HEK293T (cell line): ENCODE data around the gene TEAD1.

Source experiments
- CTCF ChIA-PET: fragments of 350-600 bp; formaldehyde crosslinking; extraction: SDS; loops from one replicate; lab custom pipeline; 2021; ENCODE audit warnings: antibody characterized with exemption, inconsistent platforms; lab: Yijun Ruan, JAX
- POLR2A ChIA-PET: fragments of 350-600 bp; formaldehyde crosslinking; extraction: SDS; loops from one replicate; lab custom pipeline; 2020; ENCODE audit warnings: antibody characterized with exemption, inconsistent platforms; lab: Yijun Ruan, JAX
- DNase-seq: peaks from one replicate; pipeline ENCODE4 v3.0.0; 2012; ENCODE audit warnings: mixed read lengths; ENCODE audit errors: extremely low spot score
- ARNT ChIP-seq: fragments of 450-650 bp; IDR thresholded peaks from 2 replicates; pipeline ENCODE4 v1.6.1; 2017; ENCODE audit warnings: mild to moderate bottlenecking
- BHLHE40 ChIP-seq: fragments of 450-650 bp; IDR thresholded peaks from 2 replicates; pipeline ENCODE4 v1.6.1; 2016; ENCODE audit warnings: mild to moderate bottlenecking, moderate library complexity, borderline replicate concordance
- CTBP1 ChIP-seq: fragments of 450-650 bp; IDR thresholded peaks from 2 replicates; pipeline ENCODE4 v1.6.1; 2016; ENCODE audit warnings: borderline replicate concordance
- ELF4 ChIP-seq: fragments of 450-650 bp; IDR thresholded peaks from 2 replicates; pipeline ENCODE4 v1.6.1; 2017; ENCODE audit warnings: antibody characterized with exemption
- FOXA1 ChIP-seq: fragments of 450-650 bp; IDR thresholded peaks from 2 replicates; pipeline ENCODE4 v1.6.1; 2016; ENCODE audit warnings: mild to moderate bottlenecking
- FOXK2 ChIP-seq: fragments of 450-650 bp; IDR thresholded peaks from 2 replicates; pipeline ENCODE4 v1.6.1; 2016; ENCODE audit warnings: mild to moderate bottlenecking
- FOXM1 ChIP-seq: fragments of 450-650 bp; IDR thresholded peaks from 2 replicates; pipeline ENCODE4 v1.6.1; 2017; ENCODE audit warnings: mild to moderate bottlenecking, borderline replicate concordance
- HDGF ChIP-seq: fragments of 450-650 bp; IDR thresholded peaks from 2 replicates; pipeline ENCODE4 v1.6.1; 2017; ENCODE audit warnings: antibody characterized with exemption, borderline replicate concordance
- L3MBTL2 ChIP-seq: fragments of 450-650 bp; conservative IDR thresholded peaks from 2 replicates; pipeline ENCODE4 v1.6.1; 2016; ENCODE audit warnings: mild to moderate bottlenecking
- LEF1 ChIP-seq: fragments of 450-650 bp; IDR thresholded peaks from 2 replicates; pipeline ENCODE4 v1.6.1; 2017; ENCODE audit warnings: mild to moderate bottlenecking, borderline replicate concordance
- NFRKB ChIP-seq: fragments of 450-650 bp; IDR thresholded peaks from 2 replicates; pipeline ENCODE4 v1.6.1; 2016; ENCODE audit warnings: mild to moderate bottlenecking, moderate library complexity
- SP1 ChIP-seq: fragments of 450-650 bp; IDR thresholded peaks from 2 replicates; pipeline ENCODE4 v1.6.1; 2017
- SUZ12 ChIP-seq: fragments of 450-650 bp; IDR thresholded peaks from 2 replicates; pipeline ENCODE4 v1.6.1; 2016; ENCODE audit warnings: mild to moderate bottlenecking
- TARDBP ChIP-seq: fragments of 450-650 bp; IDR thresholded peaks from 2 replicates; pipeline ENCODE4 v1.6.1; 2016
- ZNF384 ChIP-seq: fragments of 450-650 bp; IDR thresholded peaks from 2 replicates; pipeline ENCODE4 v1.6.1; 2016
- TF ChIP-seq, protein P1 (sequence below): fragments of 450-650 bp; IDR thresholded peaks from 2 replicates; pipeline ENCODE4 v1.6.1; 2016

TEAD1 gene

DNA sequence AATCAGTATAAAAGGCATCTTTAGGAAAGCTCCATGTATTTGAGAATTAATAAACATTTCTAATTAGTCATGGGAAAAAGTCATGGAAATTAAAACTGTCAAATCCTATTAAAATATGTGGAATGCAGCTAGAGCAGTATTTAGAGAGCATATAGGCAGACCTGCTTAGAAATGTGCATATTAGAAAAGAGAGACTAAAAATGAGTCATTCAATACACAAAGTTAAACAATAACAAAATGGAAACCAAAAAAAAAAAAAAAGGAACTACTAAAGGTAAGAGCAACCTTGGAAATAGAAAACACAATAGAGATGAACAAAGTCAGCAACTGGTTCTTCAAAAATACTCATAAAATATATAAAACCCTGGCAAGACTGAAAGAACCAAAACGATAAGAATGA is 275.2 kb downstream of the TEAD1 start:
- ChIA-PET CTCF (interaction anchor here (1.0 kb wide), 1 partner anchor 14 kb away, joined by 5 read pairs; no protein-coding TSS in a partner anchor), POLR2A (no interaction called here)
- TF ChIP-seq SP1 = no peak
- no peak for TF ChIP-seq FOXK2
- TF ChIP-seq HDGF = no peak
- TF ChIP-seq L3MBTL2 = no peak
- no peak for TF ChIP-seq FOXA1
- TF ChIP-seq ELF4 = no peak
- no peak for TF ChIP-seq SUZ12
- no peak for TF ChIP-seq NFRKB
- TF ChIP-seq TARDBP = no peak
- TF ChIP-seq, protein P1, sequence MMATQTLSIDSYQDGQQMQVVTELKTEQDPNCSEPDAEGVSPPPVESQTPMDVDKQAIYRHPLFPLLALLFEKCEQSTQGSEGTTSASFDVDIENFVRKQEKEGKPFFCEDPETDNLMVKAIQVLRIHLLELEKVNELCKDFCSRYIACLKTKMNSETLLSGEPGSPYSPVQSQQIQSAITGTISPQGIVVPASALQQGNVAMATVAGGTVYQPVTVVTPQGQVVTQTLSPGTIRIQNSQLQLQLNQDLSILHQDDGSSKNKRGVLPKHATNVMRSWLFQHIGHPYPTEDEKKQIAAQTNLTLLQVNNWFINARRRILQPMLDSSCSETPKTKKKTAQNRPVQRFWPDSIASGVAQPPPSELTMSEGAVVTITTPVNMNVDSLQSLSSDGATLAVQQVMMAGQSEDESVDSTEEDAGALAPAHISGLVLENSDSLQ = no peak
- no peak for TF ChIP-seq ARNT
- TF ChIP-seq LEF1 = no peak
- no peak for TF ChIP-seq ZNF384
- TF ChIP-seq CTBP1 = no peak
- TF ChIP-seq FOXM1 = no peak
- no peak for TF ChIP-seq BHLHE40
- DNase-seq = no peak

DNA sequence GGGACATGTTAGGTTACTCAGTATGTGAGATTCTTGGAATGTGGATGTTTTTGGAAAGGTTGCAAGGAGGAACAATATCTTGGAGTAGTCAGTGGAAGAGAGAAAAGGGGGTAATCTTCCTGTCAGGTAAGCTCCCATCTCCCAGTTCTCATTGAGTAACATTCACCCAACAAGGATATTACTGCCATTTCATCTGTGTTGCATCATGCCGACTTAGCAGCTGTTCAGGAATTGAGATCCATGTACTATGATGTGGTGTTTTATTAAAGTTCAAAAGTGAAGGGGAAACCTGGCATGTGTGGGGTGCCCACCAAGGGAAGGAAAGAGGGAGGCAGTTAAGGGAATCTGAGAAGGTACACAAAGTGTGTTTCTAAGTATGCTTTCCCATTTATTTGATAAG is 276.4 kb downstream of the TEAD1 start:
- CTCF ChIA-PET = no interaction called here
- no peak for DNase-seq
- POLR2A ChIA-PET = no interaction called here
- no peak for TF ChIP-seq NFRKB
- no peak for TF ChIP-seq CTBP1
- no peak for TF ChIP-seq L3MBTL2
- TF ChIP-seq ZNF384 = no peak
- TF ChIP-seq ARNT = no peak
- no peak for TF ChIP-seq SUZ12
- no peak for TF ChIP-seq HDGF
- TF ChIP-seq BHLHE40 = no peak
- TF ChIP-seq FOXM1 = no peak
- TF ChIP-seq, protein P1 = no peak
- TF ChIP-seq SP1 = no peak
- no peak for TF ChIP-seq FOXA1
- TF ChIP-seq FOXK2 = no peak
- TF ChIP-seq TARDBP = no peak
- TF ChIP-seq ELF4 = no peak
- TF ChIP-seq LEF1 = no peak

- TF ChIP-seq CTBP1 (no peak), SUZ12 (no peak), FOXK2 (no peak), FOXA1 (no peak), ARNT (no peak), NFRKB (no peak), ELF4 (no peak), HDGF (no peak), TARDBP (no peak)
- no peak for DNase-seq
- ChIA-PET CTCF (no interaction called here), POLR2A (no interaction called here)
These were observed 277.2 kb downstream of the TEAD1 start for GRCh38 chr11:12951376-12951775.

DNA sequence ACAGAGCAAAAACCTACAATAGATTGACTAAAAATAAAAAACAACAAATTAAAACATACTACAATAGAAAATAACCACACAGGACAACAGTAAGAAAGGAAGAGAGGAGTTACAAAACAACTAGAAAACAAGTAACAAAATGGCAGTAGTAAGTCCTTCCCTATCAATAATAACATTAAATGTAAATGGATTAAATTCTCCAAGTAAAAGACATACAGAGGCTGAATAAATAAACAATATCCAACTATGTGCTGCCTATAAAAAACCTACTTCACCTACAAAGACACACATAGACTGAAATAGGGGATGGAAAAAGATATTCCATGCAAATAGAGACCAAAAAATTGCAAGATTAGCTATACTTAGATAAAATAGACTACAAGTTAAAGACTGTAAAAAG is 277.9 kb downstream of the TEAD1 start:
- ChIA-PET CTCF (no interaction called here), POLR2A (no interaction called here)
- no peak for DNase-seq
- TF ChIP-seq, protein P1 = no peak
- no peak for TF ChIP-seq SUZ12
- no peak for TF ChIP-seq FOXM1
- TF ChIP-seq TARDBP = no peak
- no peak for TF ChIP-seq ELF4
- no peak for TF ChIP-seq ARNT
- TF ChIP-seq SP1 = no peak
- TF ChIP-seq L3MBTL2 = no peak

- ChIA-PET POLR2A (no interaction called here), CTCF (no interaction called here)
These were observed 284.8 kb downstream of the TEAD1 start for GRCh38 chr11:12958986-12959385.

DNA sequence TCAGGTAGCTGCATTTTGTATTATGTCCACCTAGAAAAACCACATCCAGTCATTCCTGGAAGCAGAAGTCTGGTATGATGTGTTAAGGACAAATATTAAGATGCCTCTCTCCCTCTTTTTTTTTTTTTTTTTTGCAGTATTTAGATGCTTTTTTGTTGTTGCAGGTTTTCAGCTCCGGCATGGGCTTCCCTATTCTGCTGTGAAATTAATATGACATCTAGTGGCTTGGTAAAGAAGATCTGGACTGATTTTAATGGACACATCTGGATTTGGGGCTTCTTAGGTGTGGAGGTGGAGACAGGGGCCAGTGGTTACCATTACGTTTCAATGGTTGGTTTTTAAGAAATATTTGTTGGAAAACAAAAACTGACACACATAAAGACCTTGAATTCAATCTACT is 287.4 kb downstream of the TEAD1 start:
- ChIA-PET CTCF (interaction anchor here (0.6 kb wide), 2 partner anchors 186 to 230 kb away, joined by 3 to 6 read pairs; no protein-coding TSS in a partner anchor), POLR2A (no interaction called here)
- no peak for DNase-seq
- no peak for TF ChIP-seq NFRKB
- no peak for TF ChIP-seq L3MBTL2
- TF ChIP-seq TARDBP = no peak
- TF ChIP-seq ARNT = no peak
- TF ChIP-seq SUZ12 = no peak
- no peak for TF ChIP-seq FOXA1
- no peak for TF ChIP-seq ELF4

More at GRCh38 chr11:12958986-12959385, 284.8 kb downstream of the TEAD1 start:
- TF ChIP-seq LEF1 = no peak
- TF ChIP-seq NFRKB = no peak
- TF ChIP-seq SP1 = no peak
- no peak for TF ChIP-seq TARDBP
- TF ChIP-seq, protein P1 = no peak
- TF ChIP-seq L3MBTL2 = no peak
- DNase-seq = no peak
